ENCODE results near the gene MINDY4. TPM values are rescaled to one million over a fixed set of nuclear protein-coding genes. Genes with fewer than 3 reads are reported as not detected.

Gene MINDY4
- total and polyA plus RNA-seq, 2 donors (not counting 1 experiment from before 2014, with no cell fraction given), result 6.1 to 6.3 TPM

DNA sequence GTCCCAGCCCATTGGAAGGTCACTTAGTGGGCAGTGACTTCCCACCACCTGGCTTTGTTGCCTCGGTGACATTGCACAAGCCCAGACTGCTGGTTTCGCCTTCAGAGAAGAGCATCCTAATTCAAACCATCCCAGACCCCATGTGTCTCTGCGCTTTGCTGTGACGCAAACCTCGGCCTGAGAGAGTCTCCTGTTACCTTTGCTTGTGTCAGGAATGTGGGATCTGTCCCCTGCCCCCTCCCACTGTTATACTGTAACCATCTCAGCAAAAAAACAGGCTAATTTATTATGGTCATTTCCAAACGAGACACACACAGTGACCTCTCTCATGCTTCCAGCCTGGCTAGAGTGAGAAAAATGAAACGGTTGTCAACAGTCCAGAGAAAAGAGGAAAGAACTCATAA lies 115.4 kb downstream of the MINDY4 start:
- no peak overlapping the region for H3K4me3 ChIP-seq (replicated peaks in 1 of 4; ENCODE audit: control extremely low read depth in 1 of 4, insufficient read depth in 1 of 4, low read depth in 3 of 4, low read length in 4 of 4)
- H2AFZ ChIP-seq (ENCODE audit: low read length), result no peak overlapping the region
- H4K20me1 ChIP-seq (ENCODE audit: control insufficient read depth, extremely low read depth, insufficient read depth, low read length), result no peaks in the 10 kb centered on the region
- H3K27ac ChIP-seq (ENCODE audit: insufficient read depth, low read length), result no peak overlapping the region
- no peak overlapping the region for H3K9ac ChIP-seq (ENCODE audit: insufficient read depth, low read length)
- H3K9me3 ChIP-seq (ENCODE audit: control insufficient read depth, insufficient read depth, low read depth, low read length), result no peaks in the 10 kb centered on the region
- H3K36me3 ChIP-seq (ENCODE audit: control insufficient read depth, insufficient read depth, low read length), result no peaks in the 10 kb centered on the region
- H3K27me3 ChIP-seq (ENCODE audit: control insufficient read depth, insufficient read depth, low read length), result no peaks in the 10 kb centered on the region
- peak in 1 of 2 donors; percentile 17 for DNase-seq (ENCODE audit: low read depth in 2 of 2)
- peaks cover 12% of the 10 kb centered on the region for H3K4me1 ChIP-seq (ENCODE audit: control insufficient read depth, extremely low read depth, insufficient read depth, low read length)
- no peaks in the 10 kb centered on the region for H3K79me2 ChIP-seq (ENCODE audit: control insufficient read depth, insufficient read depth, low read length)
- H3K4me2 ChIP-seq (ENCODE audit: extremely low read depth, insufficient read depth, low read length), result no peak overlapping the region
- TF ChIP-seq, protein P1, sequence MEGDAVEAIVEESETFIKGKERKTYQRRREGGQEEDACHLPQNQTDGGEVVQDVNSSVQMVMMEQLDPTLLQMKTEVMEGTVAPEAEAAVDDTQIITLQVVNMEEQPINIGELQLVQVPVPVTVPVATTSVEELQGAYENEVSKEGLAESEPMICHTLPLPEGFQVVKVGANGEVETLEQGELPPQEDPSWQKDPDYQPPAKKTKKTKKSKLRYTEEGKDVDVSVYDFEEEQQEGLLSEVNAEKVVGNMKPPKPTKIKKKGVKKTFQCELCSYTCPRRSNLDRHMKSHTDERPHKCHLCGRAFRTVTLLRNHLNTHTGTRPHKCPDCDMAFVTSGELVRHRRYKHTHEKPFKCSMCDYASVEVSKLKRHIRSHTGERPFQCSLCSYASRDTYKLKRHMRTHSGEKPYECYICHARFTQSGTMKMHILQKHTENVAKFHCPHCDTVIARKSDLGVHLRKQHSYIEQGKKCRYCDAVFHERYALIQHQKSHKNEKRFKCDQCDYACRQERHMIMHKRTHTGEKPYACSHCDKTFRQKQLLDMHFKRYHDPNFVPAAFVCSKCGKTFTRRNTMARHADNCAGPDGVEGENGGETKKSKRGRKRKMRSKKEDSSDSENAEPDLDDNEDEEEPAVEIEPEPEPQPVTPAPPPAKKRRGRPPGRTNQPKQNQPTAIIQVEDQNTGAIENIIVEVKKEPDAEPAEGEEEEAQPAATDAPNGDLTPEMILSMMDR (conservative IDR thresholded peaks at IDR 0.05 in 1 of 2, IDR thresholded peaks at IDR 0.05 in 1 of 2; ENCODE audit: low read depth in 1 of 2, low read length in 2 of 2), result no peak
- TF ChIP-seq EZH2 (IDR thresholded peaks at IDR 0.05; ENCODE audit: low read length, missing control alignments), result no peak

DNA sequence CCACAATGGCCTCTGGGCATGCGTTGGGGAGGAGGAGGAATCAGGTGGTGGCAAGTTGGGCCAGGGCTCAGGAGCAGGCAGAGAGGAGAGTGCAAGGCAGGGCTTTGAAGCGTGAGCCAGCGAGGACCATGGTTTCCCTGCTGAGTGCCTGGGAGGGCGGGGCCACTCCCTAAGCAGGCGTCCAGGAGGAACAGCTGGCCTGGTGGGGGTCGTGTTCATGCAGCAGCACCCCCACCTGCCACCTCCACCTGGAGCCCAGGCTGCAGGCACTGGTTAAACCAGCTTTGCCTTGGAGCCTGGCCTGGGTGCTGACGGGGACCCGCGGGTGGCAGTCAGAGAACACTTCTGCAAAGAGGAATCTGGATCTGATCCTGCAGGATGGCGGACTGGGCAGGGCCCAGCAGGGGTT lies 116.3 kb downstream of the MINDY4 start:
- Histone ChIP-seq H2AFZ (ENCODE audit: low read length) (no peak overlapping the region), H3K27me3 (ENCODE audit: control insufficient read depth, insufficient read depth, low read length) (no peaks in the 10 kb centered on the region), H4K20me1 (ENCODE audit: control insufficient read depth, extremely low read depth, insufficient read depth, low read length) (no peaks in the 10 kb centered on the region), H3K27ac (ENCODE audit: insufficient read depth, low read length) (no peak overlapping the region), H3K79me2 (ENCODE audit: control insufficient read depth, insufficient read depth, low read length) (no peaks in the 10 kb centered on the region), H3K4me2 (ENCODE audit: extremely low read depth, insufficient read depth, low read length) (no peak overlapping the region), H3K4me3 (replicated peaks in 1 of 4; ENCODE audit: control extremely low read depth in 1 of 4, insufficient read depth in 1 of 4, low read depth in 3 of 4, low read length in 4 of 4) (no peak overlapping the region), H3K4me1 (ENCODE audit: control insufficient read depth, extremely low read depth, insufficient read depth, low read length) (peaks cover 12% of the 10 kb centered on the region), H3K36me3 (ENCODE audit: control insufficient read depth, insufficient read depth, low read length) (no peaks in the 10 kb centered on the region), H3K9me3 (ENCODE audit: control insufficient read depth, insufficient read depth, low read depth, low read length) (no peaks in the 10 kb centered on the region), H3K9ac (ENCODE audit: insufficient read depth, low read length) (no peak overlapping the region)
- no peak for DNase-seq (ENCODE audit: low read depth in 2 of 2)
- no peak for TF ChIP-seq EZH2 (IDR thresholded peaks at IDR 0.05; ENCODE audit: low read length, missing control alignments)
- TF ChIP-seq, protein P1 (conservative IDR thresholded peaks at IDR 0.05 in 1 of 2, IDR thresholded peaks at IDR 0.05 in 1 of 2; ENCODE audit: low read depth in 1 of 2, low read length in 2 of 2), result no peak

DNA sequence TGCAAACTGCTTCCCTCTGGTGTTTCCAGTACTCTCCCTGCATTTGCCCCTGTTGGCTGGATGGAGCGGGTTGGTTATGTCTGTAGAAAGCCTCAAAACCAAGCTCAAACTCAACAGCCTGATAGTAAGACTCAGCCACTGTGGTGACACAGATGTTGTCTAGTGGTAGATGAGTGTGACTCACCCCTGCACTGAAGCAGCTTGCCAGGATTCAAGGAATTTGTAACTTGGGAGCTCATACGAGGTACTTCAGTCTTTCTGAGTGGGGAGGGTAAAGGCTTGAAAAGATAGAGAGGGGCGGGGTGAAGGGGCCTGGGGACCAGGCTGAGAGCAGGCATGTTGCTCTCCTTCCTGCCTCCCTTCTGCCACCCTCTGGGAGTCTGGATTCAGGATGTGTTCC lies 117.5 kb downstream of the MINDY4 start:
- peak; percentile 83 to 96 for DNase-seq (ENCODE audit: low read depth in 2 of 2)
- no peak overlapping the region for H3K9ac ChIP-seq (ENCODE audit: insufficient read depth, low read length)
- H3K4me2 ChIP-seq (ENCODE audit: extremely low read depth, insufficient read depth, low read length), result no peak overlapping the region

More for the DNA sequence above, 117.5 kb downstream of the MINDY4 start:
- H2AFZ ChIP-seq (ENCODE audit: low read length), result no peak overlapping the region
- H3K4me3 ChIP-seq (replicated peaks in 1 of 4; ENCODE audit: control extremely low read depth in 1 of 4, insufficient read depth in 1 of 4, low read depth in 3 of 4, low read length in 4 of 4), result no peak overlapping the region
- H3K4me1 ChIP-seq (ENCODE audit: control insufficient read depth, extremely low read depth, insufficient read depth, low read length), result peaks cover 20% of the 10 kb centered on the region
- H3K79me2 ChIP-seq (ENCODE audit: control insufficient read depth, insufficient read depth, low read length), result no peaks in the 10 kb centered on the region
- TF ChIP-seq, protein P1 (conservative IDR thresholded peaks at IDR 0.05 in 1 of 2, IDR thresholded peaks at IDR 0.05 in 1 of 2; ENCODE audit: low read depth in 1 of 2, low read length in 2 of 2), result peak in 1 of 2 donors; percentile 2
- TF ChIP-seq EZH2 (IDR thresholded peaks at IDR 0.05; ENCODE audit: low read length, missing control alignments), result no peak
- no peaks in the 10 kb centered on the region for H3K9me3 ChIP-seq (ENCODE audit: control insufficient read depth, insufficient read depth, low read depth, low read length)
- H4K20me1 ChIP-seq (ENCODE audit: control insufficient read depth, extremely low read depth, insufficient read depth, low read length), result no peaks in the 10 kb centered on the region
- H3K36me3 ChIP-seq (ENCODE audit: control insufficient read depth, insufficient read depth, low read length), result no peaks in the 10 kb centered on the region
- no peak overlapping the region for H3K27ac ChIP-seq (ENCODE audit: insufficient read depth, low read length)
- H3K27me3 ChIP-seq (ENCODE audit: control insufficient read depth, insufficient read depth, low read length), result no peaks in the 10 kb centered on the region
